ENCODE results near the gene SLC6A2.

Gene SLC6A2

GRCh38 chr16:55678161-55678821 lies 22.5 kb downstream of the SLC6A2 start:
- no peak for DNase-seq

- no peak for DNase-seq
Measured at GRCh38 chr16:55682086-55682485, 26.3 kb downstream of the SLC6A2 start.

GRCh38 chr16:55685973-55686372 lies 30.2 kb downstream of the SLC6A2 start:
- DNase-seq = no peak

GRCh38 chr16:55686671-55687070 lies 30.9 kb downstream of the SLC6A2 start:
- DNase-seq = no peak

- DNase-seq = no peak
Measured at GRCh38 chr16:55687802-55688201, 32.0 kb downstream of the SLC6A2 start.

- DNase-seq = no peak
Measured at GRCh38 chr16:55690841-55691240, 35.1 kb downstream of the SLC6A2 start.

GRCh38 chr16:55691771-55692170 lies 36.0 kb downstream of the SLC6A2 start:
- no peak for DNase-seq

GRCh38 chr16:55695595-55695994 lies 39.8 kb downstream of the SLC6A2 start:
- no peak for DNase-seq

GRCh38 chr16:55697867-55698266 lies 42.1 kb downstream of the SLC6A2 start:
- DNase-seq = no peak

GRCh38 chr16:55698331-55698730 lies 42.5 kb downstream of the SLC6A2 start:
- no peak for DNase-seq

GRCh38 chr16:55698946-55699345 lies 43.2 kb downstream of the SLC6A2 start:
- DNase-seq = no peak

- no peak for DNase-seq
Measured at GRCh38 chr16:55699616-55700015, 43.8 kb downstream of the SLC6A2 start.

- no peak for DNase-seq
Measured at GRCh38 chr16:55700067-55700466, 44.3 kb downstream of the SLC6A2 start.

- no peak for DNase-seq
Measured at GRCh38 chr16:55700961-55701360, 45.2 kb downstream of the SLC6A2 start.

GRCh38 chr16:55701442-55702319 lies 45.9 kb downstream of the SLC6A2 start:
- peak; percentile 20 for DNase-seq

GRCh38 chr16:55703003-55704001 lies 47.5 kb downstream of the SLC6A2 start:
- DNase-seq = no peak

GRCh38 chr16:55706739-55707384 lies 51.1 kb downstream of the SLC6A2 start:
- DNase-seq = no peak

GRCh38 chr16:55709801-55710200 lies 54.0 kb downstream of the SLC6A2 start:
- no peak for DNase-seq

GRCh38 chr16:55710466-55710865 lies 54.7 kb downstream of the SLC6A2 start:
- DNase-seq = no peak

- DNase-seq = peak; percentile 64
Measured at GRCh38 chr16:55711959-55712876, 56.4 kb downstream of the SLC6A2 start.

- DNase-seq = no peak
Measured at GRCh38 chr16:55713103-55713502, 57.3 kb downstream of the SLC6A2 start.

All from CD4-positive, alpha-beta T cell treated with Interleukin-17A for 4 hours (primary cell).